Glomerular endothelial cell (primary cell): ENCODE data around the gene UBE2I. TPM values are rescaled to one million over a fixed set of nuclear protein-coding genes. Genes with fewer than 3 reads are reported as not detected.

Experiments used
- DNase-seq: peaks from one replicate; pipeline ENCODE4 v3.0.0-alpha.2; 2011; ENCODE audit warnings: low read depth, low spot score; ENCODE audit errors: extremely low read depth
- total RNA-seq: library from RNA; depleted of rRNA; stranded (reverse); fragments of >200 nt; gene quantifications from 2 replicates; pipeline ENCODE4 v1.2.3, GENCODE V29; 2015

Gene UBE2I
- total RNA-seq, 1 donor from 2014 or later: 94.8 TPM

- no peak for DNase-seq
These were observed 32.3 kb upstream of the UBE2I start for GRCh38 chr16:1277151-1277598.

GRCh38 chr16:1277617-1278282, 31.7 kb upstream of the UBE2I start:
- DNase-seq: no peak

GRCh38 chr16:1278477-1278876, 31.0 kb upstream of the UBE2I start:
- DNase-seq: no peak

- no peak for DNase-seq
These were observed 30.1 kb upstream of the UBE2I start for GRCh38 chr16:1279081-1279944.

GRCh38 chr16:1279945-1280589, 29.4 kb upstream of the UBE2I start:
- no peak for DNase-seq

GRCh38 chr16:1280783-1281182, 28.7 kb upstream of the UBE2I start:
- no peak for DNase-seq

GRCh38 chr16:1281517-1281916, 27.9 kb upstream of the UBE2I start:
- DNase-seq: no peak

- DNase-seq: no peak
These were observed 27.0 kb upstream of the UBE2I start for GRCh38 chr16:1282324-1282973.

- no peak for DNase-seq
These were observed 26.1 kb upstream of the UBE2I start for GRCh38 chr16:1283296-1283695.

GRCh38 chr16:1283996-1284616, 25.3 kb upstream of the UBE2I start:
- DNase-seq: no peak

GRCh38 chr16:1285669-1286512, 23.5 kb upstream of the UBE2I start:
- no peak for DNase-seq

GRCh38 chr16:1286513-1287094, 22.8 kb upstream of the UBE2I start:
- DNase-seq: no peak

- no peak for DNase-seq
These were observed 21.3 kb upstream of the UBE2I start for GRCh38 chr16:1287982-1288670.

- DNase-seq: no peak
These were observed 20.5 kb upstream of the UBE2I start for GRCh38 chr16:1288813-1289476.

- no peak for DNase-seq
These were observed 20.0 kb upstream of the UBE2I start for GRCh38 chr16:1289477-1289866.

- DNase-seq: no peak
These were observed 19.4 kb upstream of the UBE2I start for GRCh38 chr16:1290063-1290501.

GRCh38 chr16:1290860-1291575, 18.4 kb upstream of the UBE2I start:
- no peak for DNase-seq

GRCh38 chr16:1291576-1291974, 17.9 kb upstream of the UBE2I start:
- DNase-seq: no peak
